Astrocyte (in vitro differentiated cells and primary cell): Measurements from ENCODE around the gene VASH2.

Source experiments
- EZH2 ChIP-seq: IDR thresholded peaks from 2 replicates; pipeline ENCODE4 v1.6.1; 2012; ENCODE audit warnings: mild to moderate bottlenecking, low read length, inconsistent platforms; ENCODE audit not compliant: insufficient read depth
- TF ChIP-seq, protein P1 (sequence below): IDR thresholded peaks from 2 replicates; pipeline ENCODE4 v1.5.1; 2011; ENCODE audit warnings: low read depth, mild to moderate bottlenecking, inconsistent platforms, low read length, moderate library complexity; ENCODE audit not compliant: insufficient read depth

DNA sequence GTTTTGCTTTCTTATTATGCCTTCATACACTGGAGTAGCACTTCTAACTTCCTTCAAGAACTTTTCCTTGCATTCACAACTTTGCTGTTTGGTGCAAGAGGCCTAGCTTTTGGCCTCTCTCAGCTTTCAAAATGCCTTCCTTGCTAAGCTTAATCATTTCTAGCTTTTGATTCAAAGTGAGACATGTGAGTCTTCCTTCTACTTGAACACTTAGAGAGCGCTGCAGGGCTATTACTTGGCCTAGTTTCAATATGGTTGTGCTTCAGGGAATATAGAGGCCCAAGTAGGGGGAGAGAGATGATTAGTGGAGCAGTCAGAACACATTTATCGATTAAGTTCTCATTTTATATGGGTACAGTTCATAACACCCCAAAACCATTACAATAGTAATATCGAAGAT, 52.9 kb downstream of the VASH2 start:
- TF ChIP-seq, protein P1, sequence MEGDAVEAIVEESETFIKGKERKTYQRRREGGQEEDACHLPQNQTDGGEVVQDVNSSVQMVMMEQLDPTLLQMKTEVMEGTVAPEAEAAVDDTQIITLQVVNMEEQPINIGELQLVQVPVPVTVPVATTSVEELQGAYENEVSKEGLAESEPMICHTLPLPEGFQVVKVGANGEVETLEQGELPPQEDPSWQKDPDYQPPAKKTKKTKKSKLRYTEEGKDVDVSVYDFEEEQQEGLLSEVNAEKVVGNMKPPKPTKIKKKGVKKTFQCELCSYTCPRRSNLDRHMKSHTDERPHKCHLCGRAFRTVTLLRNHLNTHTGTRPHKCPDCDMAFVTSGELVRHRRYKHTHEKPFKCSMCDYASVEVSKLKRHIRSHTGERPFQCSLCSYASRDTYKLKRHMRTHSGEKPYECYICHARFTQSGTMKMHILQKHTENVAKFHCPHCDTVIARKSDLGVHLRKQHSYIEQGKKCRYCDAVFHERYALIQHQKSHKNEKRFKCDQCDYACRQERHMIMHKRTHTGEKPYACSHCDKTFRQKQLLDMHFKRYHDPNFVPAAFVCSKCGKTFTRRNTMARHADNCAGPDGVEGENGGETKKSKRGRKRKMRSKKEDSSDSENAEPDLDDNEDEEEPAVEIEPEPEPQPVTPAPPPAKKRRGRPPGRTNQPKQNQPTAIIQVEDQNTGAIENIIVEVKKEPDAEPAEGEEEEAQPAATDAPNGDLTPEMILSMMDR = no peak
- TF ChIP-seq EZH2 = no peak
